Thyroid gland (tissue), 4 donors: Measurements from ENCODE around the gene MIS12. TPM values are rescaled to one million over a fixed set of nuclear protein-coding genes. Genes with fewer than 3 reads are reported as not detected.

Experiments
- DNase-seq, 2 donors: peaks; one replicate each; pipeline ENCODE4 v3.0.0-alpha.2; 2019
- H3K27ac ChIP-seq, 3 donors: fragments of 200-600 bp; sonication (generic); 1 replicate in 2 of 3; 2 replicates in 1 of 3; pipeline ENCODE4 v1.5.1; 2016 to 2019; ENCODE audit warnings: mild to moderate bottlenecking in 1 of 3, moderate library complexity in 1 of 3
- H3K27me3 ChIP-seq: fragments of 200-600 bp; sonication (generic); one replicate; pipeline ENCODE4 v1.5.1; 2019
- H3K36me3 ChIP-seq, 2 donors: fragments of 200-600 bp; sonication (generic); one replicate each; pipeline ENCODE4 v1.5.1; 2016 to 2019
- H3K4me1 ChIP-seq, 2 donors: fragments of 200-600 bp; sonication (generic); one replicate each; pipeline ENCODE4 v1.5.1; 2017 to 2019
- H3K4me3 ChIP-seq, 3 donors: fragments of 200-600 bp; sonication (generic); replicated peaks in 1 of 3; 1 replicate in 2 of 3; 2 replicates in 1 of 3; pipeline ENCODE4 v1.5.1; 2016; ENCODE audit warnings: mild to moderate bottlenecking in 1 of 3
- H3K9me3 ChIP-seq: fragments of 200-600 bp; sonication (generic); one replicate; pipeline ENCODE4 v1.5.1; 2017
- POLR2A ChIP-seq, 2 donors: fragments of 450-650 bp; IDR thresholded peaks; one replicate each; pipeline ENCODE4 v1.6.1; 2017; ENCODE audit warnings: antibody characterized with exemption in 2 of 2, mild to moderate bottlenecking in 2 of 2, moderate library complexity in 1 of 2
- WGBS, 2 donors: methylation state at CpG; one replicate each; pipeline ENCODE4 v1.1.5; 2017; 5-methylcytosine and 5-hydroxymethylcytosine counted together
- intact Hi-C: fragments of 100-400 bp; cut with DNase I; formaldehyde crosslinking; loops from one replicate; pipeline ENCODE4 v1.15.1; 2023
- total RNA-seq, 4 donors: library from RNA; depleted of rRNA; stranded (reverse); fragments of >200 nt; gene quantifications; one replicate each; pipeline ENCODE4 v1.2.3, GENCODE V29; 2016
- TF ChIP-seq, protein P1 (sequence below), 6 experiments: fragments of 200-600 bp in 3 of 6; fragments of 450-650 bp in 3 of 6; sonication (generic) in 3 of 6; IDR thresholded peaks; one replicate each; pipeline ENCODE4 v1.5.1; 2016 to 2019; ENCODE audit warnings: antibody characterized with exemption in 6 of 6, mild to moderate bottlenecking in 2 of 6, inconsistent platforms in 1 of 6, moderate library complexity in 1 of 6

Gene MIS12
- total RNA-seq, 4 donors from 2014 or later = 25.7 to 34.5 (median 29.2) TPM

DNA sequence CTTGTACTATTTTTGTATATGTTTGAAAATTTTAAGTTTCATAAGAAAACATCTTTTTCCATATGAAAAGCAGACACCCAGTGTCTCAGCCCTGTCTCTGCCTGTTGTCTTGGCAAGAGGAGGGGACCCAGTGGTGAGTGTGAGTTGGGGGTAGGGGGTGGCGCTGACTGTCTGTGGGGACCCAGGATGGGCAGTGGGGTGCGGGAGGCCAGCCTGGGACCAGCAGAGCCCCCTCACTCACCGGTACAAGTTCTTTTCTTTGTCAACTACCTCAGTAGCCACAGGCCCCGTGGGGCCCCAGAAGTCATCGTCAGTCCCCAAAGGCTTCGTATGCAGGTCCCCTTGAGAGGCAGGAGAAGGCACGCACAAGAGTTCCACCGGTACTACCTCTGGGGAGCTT is 46.2 kb downstream of the MIS12 start:
- Histone ChIP-seq H3K4me3 (no peak overlapping the region), H3K27ac (no peak overlapping the region), H3K4me1 (no peaks in the 10 kb centered on the region), H3K27me3 (no peaks in the 10 kb centered on the region), H3K9me3 (no peaks in the 10 kb centered on the region), H3K36me3 (peaks cover 0 to 30% of the 10 kb centered on the region in 2 donors)
- TF ChIP-seq, protein P1, sequence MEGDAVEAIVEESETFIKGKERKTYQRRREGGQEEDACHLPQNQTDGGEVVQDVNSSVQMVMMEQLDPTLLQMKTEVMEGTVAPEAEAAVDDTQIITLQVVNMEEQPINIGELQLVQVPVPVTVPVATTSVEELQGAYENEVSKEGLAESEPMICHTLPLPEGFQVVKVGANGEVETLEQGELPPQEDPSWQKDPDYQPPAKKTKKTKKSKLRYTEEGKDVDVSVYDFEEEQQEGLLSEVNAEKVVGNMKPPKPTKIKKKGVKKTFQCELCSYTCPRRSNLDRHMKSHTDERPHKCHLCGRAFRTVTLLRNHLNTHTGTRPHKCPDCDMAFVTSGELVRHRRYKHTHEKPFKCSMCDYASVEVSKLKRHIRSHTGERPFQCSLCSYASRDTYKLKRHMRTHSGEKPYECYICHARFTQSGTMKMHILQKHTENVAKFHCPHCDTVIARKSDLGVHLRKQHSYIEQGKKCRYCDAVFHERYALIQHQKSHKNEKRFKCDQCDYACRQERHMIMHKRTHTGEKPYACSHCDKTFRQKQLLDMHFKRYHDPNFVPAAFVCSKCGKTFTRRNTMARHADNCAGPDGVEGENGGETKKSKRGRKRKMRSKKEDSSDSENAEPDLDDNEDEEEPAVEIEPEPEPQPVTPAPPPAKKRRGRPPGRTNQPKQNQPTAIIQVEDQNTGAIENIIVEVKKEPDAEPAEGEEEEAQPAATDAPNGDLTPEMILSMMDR (IDR thresholded peaks at IDR 0.05) = no peak
- TF ChIP-seq POLR2A (IDR thresholded peaks at IDR 0.05) = no peak
- intact Hi-C loops = no loop called here
- 88 to 92% methylated on average over 7 to 8 of the region's 8 CpGs for WGBS, 2 donors
- no peak for DNase-seq

DNA sequence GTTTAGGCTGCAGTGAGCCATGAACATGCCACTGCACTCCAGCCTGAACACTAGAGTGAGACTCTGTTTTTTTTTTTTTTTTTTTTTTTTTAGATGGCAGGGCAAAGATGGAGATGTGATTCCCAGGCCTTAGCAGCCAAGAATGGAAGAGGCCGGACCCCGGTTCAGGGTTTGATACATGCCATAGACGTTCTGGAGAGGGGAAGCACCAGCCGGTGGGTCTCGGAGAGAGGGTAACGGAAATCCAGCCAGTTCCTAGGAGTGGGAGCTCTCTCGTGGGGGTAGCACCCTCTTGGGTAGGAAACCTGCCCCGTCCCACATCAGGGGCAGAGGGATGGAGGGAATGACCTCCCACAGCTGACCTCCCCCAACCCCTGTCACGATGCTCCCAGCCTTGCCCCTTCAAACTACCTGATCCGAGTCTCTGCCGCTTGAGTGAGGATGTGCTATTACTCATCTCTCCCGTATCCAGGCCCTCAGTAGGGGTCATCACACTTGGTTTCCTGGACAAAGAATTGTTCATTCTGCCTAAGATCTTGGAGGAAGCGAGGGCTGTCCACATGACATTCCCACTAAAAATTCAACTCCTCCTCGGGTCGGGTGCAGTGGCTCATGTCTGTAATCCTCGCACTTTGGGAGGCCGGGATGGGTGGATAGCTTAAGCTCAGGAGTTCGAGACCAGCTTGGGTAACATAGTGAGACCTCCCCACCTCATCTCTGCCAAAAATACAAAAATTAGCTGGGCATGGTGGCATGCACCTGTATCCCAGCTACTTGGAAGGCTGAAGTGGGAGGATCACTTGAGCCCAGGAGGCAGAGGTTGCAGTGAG is 47.3 kb downstream of the MIS12 start:
- intact Hi-C loops = no loop called here
- H3K4me3 ChIP-seq = no peak overlapping the region
- peaks cover 0 to 30% of the 10 kb centered on the region in 2 donors for H3K36me3 ChIP-seq
- no peak for DNase-seq
- H3K9me3 ChIP-seq = no peaks in the 10 kb centered on the region
- H3K27me3 ChIP-seq = no peaks in the 10 kb centered on the region
- WGBS, 2 donors = 83 to 86% methylated on average over 17 to 18 of the region's 18 CpGs
- H3K4me1 ChIP-seq = no peaks in the 10 kb centered on the region
- TF ChIP-seq, protein P1 (IDR thresholded peaks at IDR 0.05) = no peak
- H3K27ac ChIP-seq = no peak overlapping the region

DNA sequence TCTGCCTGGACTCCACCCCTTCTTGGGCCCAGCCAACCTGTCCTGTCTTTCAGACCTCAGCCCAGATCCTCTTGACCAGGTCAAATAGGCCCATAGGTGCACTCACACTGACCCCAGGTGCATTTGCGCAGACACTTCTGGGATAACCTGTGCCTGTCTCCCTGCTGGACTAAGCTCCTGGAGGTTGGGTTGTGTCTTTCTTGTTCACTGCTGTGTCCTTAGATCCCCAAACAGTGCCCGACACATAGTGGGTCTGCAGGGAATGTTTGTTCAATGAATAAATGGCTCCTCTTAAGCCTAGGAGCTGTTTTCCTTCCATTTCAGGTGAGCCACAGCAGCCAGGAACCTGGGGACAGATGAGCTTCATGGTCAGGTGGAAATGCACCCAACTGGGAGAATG is 49.1 kb downstream of the MIS12 start:
- intact Hi-C loops = no loop called here
- peaks cover 4 to 25% of the 10 kb centered on the region in 2 donors for H3K36me3 ChIP-seq
- H3K4me1 ChIP-seq = no peaks in the 10 kb centered on the region
- no peak for TF ChIP-seq POLR2A (IDR thresholded peaks at IDR 0.05)
- TF ChIP-seq, protein P1 (IDR thresholded peaks at IDR 0.05) = no peak
- no peak overlapping the region for H3K27ac ChIP-seq
- H3K4me3 ChIP-seq = no peak overlapping the region
- no peaks in the 10 kb centered on the region for H3K27me3 ChIP-seq
- 92 to 96% methylated on average over 1 to 2 of the region's 2 CpGs for WGBS, 2 donors
- DNase-seq = no peak
- no peaks in the 10 kb centered on the region for H3K9me3 ChIP-seq

DNA sequence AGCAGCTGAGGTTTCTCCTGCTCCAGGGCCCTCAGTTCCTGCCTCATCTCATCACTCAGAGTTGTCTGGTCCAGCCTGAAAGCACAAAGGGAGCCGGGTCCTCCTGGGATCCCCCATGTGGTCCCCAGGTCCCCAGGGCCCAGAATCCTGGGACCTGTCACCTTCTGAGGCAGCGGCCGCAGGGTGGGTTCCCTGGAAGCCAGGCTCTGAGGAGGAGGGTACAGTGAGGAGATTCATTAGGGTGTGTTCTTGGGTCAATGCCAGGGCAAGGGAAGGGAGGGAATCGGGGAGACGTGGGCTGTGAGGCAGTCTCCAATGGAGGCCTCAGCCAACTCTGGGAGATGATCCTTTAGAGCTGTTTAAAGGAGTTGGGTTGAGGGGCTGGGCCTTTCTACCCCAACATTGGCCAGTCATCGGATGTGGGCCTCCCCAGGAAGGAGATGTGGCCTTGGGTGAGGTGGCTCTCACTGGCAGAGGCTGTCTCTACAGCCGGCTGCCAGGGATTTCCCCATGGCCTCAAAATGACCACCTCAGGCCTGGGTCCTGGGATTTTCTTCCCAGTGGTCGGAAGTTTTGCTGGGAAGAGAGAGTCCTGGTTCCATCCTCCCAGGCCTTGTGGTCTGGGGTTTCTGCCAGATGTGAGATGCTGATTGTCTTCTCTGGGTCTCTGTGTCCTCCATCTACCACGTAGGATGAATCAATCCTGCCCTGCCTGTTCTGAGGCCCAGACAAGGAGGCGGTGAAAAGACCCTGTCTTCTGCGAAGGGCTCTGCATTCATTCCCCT is 50.7 kb downstream of the MIS12 start:
- Histone ChIP-seq H3K27ac (no peak overlapping the region), H3K27me3 (no peaks in the 10 kb centered on the region), H3K36me3 (peaks cover 14 to 19% of the 10 kb centered on the region in 2 donors), H3K4me3 (no peak overlapping the region), H3K9me3 (no peaks in the 10 kb centered on the region), H3K4me1 (no peaks in the 10 kb centered on the region)
- TF ChIP-seq, protein P1 (IDR thresholded peaks at IDR 0.05) = no peak
- TF ChIP-seq POLR2A (IDR thresholded peaks at IDR 0.05) = no peak
- no peak for DNase-seq
- intact Hi-C loops = no loop called here
- 79 to 84% methylated on average over 11 of the region's 11 CpGs for WGBS, 2 donors

DNA sequence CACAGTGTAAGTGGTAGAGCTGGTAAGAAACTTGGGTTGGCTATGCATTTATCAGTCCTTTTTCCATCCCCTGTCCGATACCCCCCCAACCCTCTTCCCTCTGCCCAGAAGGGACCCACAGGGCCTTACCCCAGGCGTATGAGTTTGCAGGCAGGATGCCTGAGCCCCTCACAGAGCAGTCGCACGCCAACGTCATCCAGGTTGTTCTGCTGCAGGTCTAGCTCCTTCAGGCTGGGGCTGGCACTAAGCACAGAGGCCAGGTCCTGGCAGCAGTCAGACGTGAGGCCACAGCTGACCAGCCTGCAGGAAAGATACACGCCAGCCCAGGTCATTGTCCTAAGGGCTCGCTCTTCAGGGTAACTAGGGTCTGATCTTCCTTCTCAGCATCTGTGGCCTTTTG is 52.9 kb downstream of the MIS12 start:
- no peak for TF ChIP-seq POLR2A (IDR thresholded peaks at IDR 0.05)
- TF ChIP-seq, protein P1 (IDR thresholded peaks at IDR 0.05) = no peak
- DNase-seq = no peak
- WGBS, 2 donors = 90 to 95% methylated on average over 7 to 8 of the region's 8 CpGs
- Histone ChIP-seq H3K4me1 (no peaks in the 10 kb centered on the region), H3K36me3 (peaks cover 14 to 22% of the 10 kb centered on the region in 2 donors), H3K4me3 (no peak overlapping the region), H3K9me3 (no peaks in the 10 kb centered on the region), H3K27me3 (no peaks in the 10 kb centered on the region), H3K27ac (no peak overlapping the region)
- intact Hi-C loops = no loop called here
